GM10266 (cell line): ENCODE results near the gene SF1.

Experiments
- DNase-seq: peaks from one replicate; pipeline ENCODE4 v3.0.0; 2012; ENCODE audit errors: extremely low spot score
- TF ChIP-seq, protein P1 (sequence below): IDR thresholded peaks from 2 replicates; pipeline ENCODE4 v1.5.1; 2012; ENCODE audit warnings: mild to moderate bottlenecking, low read depth; ENCODE audit not compliant: control insufficient read depth, insufficient read depth; ENCODE audit errors: missing control alignments

SF1 gene

DNA sequence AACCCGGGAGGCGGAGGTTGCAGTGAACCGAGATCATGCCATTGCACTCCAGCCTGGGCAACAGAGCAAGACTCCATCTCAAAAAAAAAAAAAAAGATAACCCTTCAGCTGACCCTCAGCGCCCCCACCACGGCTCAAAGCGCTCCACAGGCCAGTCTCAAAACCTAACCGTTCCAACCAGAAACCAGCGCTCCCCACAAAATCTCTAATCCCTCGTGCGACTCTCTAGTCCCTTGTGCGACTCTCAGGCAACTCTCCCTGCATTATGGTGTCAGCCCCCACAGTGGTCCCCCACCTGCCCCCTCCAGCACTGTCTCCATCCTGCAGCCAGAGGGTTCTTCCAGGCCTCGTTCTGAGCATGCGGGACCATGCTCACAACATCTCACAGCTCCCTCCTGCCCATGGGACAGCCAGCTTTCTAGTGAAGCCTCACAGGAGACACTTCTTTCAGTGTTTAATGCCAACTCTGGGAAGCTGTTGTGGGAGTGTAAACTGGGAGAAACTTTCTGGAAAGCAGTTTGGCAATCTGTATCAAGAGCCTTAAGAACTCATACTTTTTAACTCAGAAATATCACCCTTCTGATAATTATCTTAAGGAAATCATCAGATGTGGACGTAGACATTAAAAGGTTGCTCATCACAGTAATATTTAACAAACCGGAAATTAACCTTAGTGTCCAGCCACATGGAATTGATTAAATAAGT is 30.2 kb downstream of the SF1 start:
- TF ChIP-seq, protein P1, sequence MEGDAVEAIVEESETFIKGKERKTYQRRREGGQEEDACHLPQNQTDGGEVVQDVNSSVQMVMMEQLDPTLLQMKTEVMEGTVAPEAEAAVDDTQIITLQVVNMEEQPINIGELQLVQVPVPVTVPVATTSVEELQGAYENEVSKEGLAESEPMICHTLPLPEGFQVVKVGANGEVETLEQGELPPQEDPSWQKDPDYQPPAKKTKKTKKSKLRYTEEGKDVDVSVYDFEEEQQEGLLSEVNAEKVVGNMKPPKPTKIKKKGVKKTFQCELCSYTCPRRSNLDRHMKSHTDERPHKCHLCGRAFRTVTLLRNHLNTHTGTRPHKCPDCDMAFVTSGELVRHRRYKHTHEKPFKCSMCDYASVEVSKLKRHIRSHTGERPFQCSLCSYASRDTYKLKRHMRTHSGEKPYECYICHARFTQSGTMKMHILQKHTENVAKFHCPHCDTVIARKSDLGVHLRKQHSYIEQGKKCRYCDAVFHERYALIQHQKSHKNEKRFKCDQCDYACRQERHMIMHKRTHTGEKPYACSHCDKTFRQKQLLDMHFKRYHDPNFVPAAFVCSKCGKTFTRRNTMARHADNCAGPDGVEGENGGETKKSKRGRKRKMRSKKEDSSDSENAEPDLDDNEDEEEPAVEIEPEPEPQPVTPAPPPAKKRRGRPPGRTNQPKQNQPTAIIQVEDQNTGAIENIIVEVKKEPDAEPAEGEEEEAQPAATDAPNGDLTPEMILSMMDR: no peak
- DNase-seq: no peak

DNA sequence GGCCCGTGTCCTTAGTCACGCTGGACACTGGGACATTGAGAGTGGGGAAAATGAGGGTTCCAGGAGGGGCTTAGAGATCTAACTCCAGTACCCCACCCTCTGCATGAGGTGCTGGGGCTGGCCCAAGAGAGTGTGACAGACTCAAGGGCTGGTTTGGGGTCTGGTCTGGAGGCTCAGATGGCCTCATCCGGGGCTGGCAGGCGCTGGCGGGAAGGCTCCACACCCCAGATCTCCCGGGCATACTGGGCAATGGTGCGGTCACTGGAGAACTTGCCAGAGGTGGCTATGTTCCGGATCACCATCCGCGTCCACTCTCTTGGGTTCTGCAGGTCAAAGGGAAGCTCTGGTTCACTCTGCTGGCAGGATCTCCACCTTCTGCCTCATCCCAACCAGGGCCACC is 31.9 kb downstream of the SF1 start:
- DNase-seq: no peak
- TF ChIP-seq, protein P1: no peak

DNA sequence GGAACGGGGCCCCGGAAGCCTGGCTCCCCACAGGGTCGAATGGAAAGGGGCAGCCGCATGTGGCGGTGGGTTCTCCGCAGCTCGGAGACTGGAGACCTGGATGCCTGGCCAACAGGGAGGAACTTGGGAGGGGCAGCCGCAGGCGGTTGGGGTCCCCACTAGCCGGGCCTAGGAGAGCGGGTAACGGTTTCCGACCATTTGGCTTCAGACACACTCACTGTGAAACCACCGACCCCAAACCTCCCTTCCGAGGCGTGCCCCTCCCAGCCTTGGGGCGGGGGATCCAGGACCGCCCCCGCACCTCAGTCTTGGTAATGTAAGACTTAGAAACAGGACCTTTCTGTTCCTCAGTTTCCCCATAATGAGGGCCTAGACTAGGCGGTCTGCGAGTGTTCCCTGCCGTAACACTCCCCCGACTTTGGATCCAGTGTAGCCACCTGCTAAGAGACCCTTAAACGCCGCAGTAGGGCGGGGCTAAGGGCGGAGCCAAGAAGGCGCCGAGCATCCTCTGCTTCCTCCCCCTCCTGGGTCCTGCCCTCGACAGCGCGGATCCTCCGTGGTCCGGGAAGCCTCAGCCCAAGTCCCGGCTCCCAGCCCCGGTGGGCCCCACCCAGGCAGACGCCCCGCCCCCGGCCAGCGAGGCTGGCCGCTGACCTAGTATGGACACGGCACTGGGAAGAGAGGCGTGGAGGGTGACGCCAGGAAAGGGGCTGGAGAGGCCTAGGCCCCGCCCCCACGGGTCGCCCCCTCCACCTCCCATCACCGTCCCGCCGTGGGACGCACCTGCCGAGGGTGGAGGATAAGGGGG is 32.6 kb downstream of the SF1 start:
- TF ChIP-seq, protein P1: no peak
- DNase-seq: peak; percentile 86

DNA sequence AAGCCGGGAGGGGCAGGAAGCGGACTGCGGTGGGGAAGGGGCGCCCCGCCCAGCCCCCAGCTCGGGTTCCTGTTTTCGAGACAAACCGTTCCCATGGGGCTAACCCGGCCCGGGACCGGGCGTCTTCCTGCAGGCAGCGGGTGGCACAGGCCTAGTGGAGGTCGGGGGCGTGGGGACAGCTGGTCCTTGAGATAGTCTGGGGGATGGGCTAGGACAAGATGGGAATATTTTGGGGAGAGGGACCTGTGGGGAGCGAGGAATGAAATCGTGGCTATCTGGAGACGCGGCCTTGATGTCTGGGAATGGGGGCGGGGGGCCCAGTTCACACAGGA is 33.2 kb downstream of the SF1 start:
- TF ChIP-seq, protein P1: no peak
- no peak for DNase-seq

DNA sequence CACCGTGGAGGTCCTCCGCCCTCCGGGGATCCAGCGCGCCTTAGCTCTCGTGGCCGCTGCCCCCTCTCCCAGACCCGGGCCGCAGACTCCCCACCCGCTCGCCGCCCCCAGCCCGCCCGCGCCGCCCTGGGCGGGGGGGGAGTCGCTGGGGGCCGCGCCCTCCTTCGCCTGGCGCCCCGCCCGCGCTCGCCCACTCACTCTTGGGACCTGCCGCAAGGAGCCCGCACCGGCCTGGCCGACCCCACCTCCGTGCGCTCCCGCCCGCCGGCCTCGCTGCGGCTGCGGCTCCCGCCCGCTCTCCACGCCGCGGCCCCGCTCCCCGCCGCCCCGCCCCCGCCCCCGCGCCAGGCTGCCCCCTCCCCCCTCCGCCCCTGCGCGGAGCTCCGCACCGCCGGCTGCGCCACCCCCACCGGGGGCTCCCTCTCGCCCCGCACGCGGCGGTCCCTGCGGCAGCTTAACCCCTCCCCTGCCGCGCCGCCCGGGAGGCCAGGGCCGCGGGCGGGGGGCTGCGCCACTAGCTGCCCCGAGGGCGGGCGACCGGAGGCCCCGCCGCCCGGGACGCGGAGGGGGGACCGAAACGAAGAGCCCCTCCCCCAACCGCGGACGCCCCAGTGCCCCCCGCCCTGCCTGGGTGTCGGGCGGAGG is 33.7 kb downstream of the SF1 start:
- DNase-seq: peak; percentile 87
- TF ChIP-seq, protein P1: no peak

DNA sequence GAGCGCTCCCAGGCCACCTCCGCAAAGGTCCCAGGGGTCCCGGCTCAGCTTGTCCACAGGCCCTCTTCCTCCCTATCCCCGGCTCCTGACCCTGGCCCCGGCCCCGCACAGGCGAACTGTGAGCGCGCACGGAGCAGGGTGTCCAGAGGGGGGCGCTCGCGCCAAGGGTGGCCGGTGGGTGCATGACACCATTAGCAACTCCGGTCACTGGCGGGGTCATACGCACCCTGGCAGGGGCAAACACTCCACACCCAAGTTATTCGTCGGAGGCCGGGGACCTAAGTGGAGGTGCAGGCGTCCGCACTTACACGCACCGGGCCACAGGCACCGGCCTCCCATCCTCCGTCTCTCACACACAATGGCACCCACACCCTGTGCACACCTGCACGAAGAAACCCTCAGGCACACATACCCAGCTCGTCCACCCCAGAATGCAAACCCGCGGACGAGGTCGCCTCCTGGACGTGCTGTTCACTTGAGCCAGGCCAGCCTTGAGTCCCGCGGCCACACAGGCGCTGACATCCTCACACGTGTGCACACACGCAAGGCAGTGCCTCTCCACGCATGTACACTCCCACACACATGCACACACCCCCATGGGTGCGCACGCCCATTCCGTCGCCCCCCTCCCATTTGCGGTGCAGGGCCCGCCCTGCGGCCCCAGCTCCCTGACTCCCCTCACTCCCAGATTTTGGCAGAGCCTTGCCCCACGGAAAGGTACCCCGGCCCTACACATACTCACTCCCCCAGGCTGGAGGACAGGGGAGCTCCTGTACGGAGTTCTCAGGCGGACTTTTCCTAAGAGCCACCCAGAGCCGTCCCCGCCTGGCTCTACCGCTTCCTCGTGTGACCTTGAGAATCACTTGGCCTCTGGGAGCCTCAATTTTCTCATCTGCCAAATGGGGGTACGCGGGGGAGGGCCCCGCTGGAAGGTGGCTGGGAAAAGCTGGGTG is 34.5 kb downstream of the SF1 start, which contains the start of gene RASGRP2:
Gene RASGRP2, minus strand, starts transcription at position 552 of the 953 bp plus-strand sequence. CDS start 1,276 bp downstream, outside the sequence.
- TF ChIP-seq, protein P1: peak; percentile 79
- DNase-seq: peak; percentile 86
